Brain microvascular endothelial cell (primary cell): ENCODE measurements around the gene HAPLN2.

ENCODE experiments used
- DNase-seq: peaks from one replicate; pipeline ENCODE4 v3.0.0-alpha.2; 2020
- H3K27ac ChIP-seq: fragments of 250-450 bp; sonication (Bioruptor Pico); 2 replicates; pipeline ENCODE4 v1.5.1; 2020; ENCODE audit warnings: mild to moderate bottlenecking, moderate library complexity
- H3K27me3 ChIP-seq: fragments of 250-450 bp; sonication (Bioruptor Pico); replicated peaks from 2 replicates; pipeline ENCODE4 v1.5.1; 2020; ENCODE audit warnings: mild to moderate bottlenecking
- H3K36me3 ChIP-seq: fragments of 250-450 bp; sonication (Bioruptor Pico); replicated peaks from 2 replicates; pipeline ENCODE4 v1.5.1; 2020; ENCODE audit warnings: mild to moderate bottlenecking
- H3K4me3 ChIP-seq: 2 replicates; pipeline ENCODE4 v1.5.1; 2011; ENCODE audit warnings: low read depth, mild to moderate bottlenecking, control low read depth, low read length, moderate library complexity
- in situ Hi-C: cut with HindIII; loops from 2 replicates; pipeline ENCODE4 v1.10.0; 2017; ENCODE audit warnings: low sequenced_read_pairs, low pct_ligation_motif_present
- TF ChIP-seq, protein P1 (sequence below): IDR thresholded peaks from 2 replicates; pipeline ENCODE4 v1.5.1; 2011; ENCODE audit warnings: low read depth, mild to moderate bottlenecking, moderate library complexity, low read length, control low read depth, inconsistent platforms; ENCODE audit errors: missing control alignments

Gene HAPLN2

DNA sequence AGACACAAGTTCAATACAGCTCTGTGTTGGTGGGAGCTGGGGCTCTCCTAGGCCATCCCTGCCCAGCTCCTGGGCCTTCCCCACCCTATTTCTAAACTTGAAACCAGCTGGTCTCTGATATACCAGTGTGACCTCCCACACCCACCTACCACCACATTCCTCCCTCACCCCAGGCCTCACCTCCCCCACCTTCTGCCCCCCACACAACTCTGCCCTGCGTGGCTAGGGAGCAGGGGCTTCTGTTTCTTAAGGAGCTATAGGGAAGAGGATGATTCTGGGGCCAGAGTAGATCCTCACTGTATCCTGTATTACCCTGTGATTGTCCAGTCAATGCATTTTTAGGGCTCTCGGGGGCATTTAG, 41.5 kb downstream of the HAPLN2 start:
- Histone ChIP-seq H3K27ac (peak overlapping the region; percentile 65), H3K36me3 (no peaks in the 10 kb centered on the region), H3K27me3 (peaks cover 9% of the 10 kb centered on the region), H3K4me3 (peak overlapping the region; percentile 27)
- in situ Hi-C loops = no loop called here
- TF ChIP-seq, protein P1, sequence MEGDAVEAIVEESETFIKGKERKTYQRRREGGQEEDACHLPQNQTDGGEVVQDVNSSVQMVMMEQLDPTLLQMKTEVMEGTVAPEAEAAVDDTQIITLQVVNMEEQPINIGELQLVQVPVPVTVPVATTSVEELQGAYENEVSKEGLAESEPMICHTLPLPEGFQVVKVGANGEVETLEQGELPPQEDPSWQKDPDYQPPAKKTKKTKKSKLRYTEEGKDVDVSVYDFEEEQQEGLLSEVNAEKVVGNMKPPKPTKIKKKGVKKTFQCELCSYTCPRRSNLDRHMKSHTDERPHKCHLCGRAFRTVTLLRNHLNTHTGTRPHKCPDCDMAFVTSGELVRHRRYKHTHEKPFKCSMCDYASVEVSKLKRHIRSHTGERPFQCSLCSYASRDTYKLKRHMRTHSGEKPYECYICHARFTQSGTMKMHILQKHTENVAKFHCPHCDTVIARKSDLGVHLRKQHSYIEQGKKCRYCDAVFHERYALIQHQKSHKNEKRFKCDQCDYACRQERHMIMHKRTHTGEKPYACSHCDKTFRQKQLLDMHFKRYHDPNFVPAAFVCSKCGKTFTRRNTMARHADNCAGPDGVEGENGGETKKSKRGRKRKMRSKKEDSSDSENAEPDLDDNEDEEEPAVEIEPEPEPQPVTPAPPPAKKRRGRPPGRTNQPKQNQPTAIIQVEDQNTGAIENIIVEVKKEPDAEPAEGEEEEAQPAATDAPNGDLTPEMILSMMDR = no peak
- DNase-seq = no peak

DNA sequence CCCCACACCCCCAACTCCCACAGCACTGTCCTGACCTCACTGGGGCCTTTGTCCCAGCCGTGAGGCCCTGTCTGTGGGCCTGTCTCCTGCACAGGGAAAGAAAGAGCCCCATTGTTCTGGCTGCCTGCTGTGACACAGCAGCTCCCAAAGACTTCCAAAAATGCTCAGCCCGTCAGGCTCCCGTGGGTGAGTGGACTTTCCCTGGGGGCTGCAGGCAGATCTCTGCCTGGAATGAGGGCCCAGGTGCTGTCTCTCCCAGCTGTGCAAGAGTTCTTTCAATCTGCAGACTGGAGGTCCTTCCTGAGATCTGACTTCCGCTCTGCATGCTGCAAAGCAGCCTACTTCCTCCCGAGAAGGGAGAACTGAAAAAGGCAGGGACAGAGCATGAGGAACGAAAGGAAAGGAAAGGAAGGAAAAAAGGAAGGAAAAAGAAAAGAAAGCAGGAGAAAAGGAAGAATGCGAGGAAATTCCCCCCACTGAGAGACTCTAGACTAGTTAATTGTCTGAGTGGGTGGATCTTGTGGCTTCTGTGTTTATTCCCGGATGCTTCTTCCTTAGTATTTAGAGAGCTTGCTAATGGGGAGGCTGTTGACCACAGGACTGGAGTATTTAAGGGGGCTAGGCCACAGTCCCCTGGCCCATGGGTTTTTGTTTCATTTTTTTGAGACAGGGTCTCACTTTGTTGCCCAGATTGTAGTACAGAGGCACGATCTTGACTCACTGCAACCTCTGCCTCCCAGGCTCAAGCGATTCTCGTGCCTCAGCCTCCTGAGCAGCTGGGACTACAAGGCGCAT, 43.0 kb downstream of the HAPLN2 start:
- H3K36me3 ChIP-seq = no peaks in the 10 kb centered on the region
- H3K27ac ChIP-seq = peak overlapping the region; percentile 65
- no peaks in the 10 kb centered on the region for H3K27me3 ChIP-seq
- TF ChIP-seq, protein P1 = no peak
- in situ Hi-C loops = no loop called here
- peak; percentile 14 for DNase-seq
- H3K4me3 ChIP-seq = no peak overlapping the region

DNA sequence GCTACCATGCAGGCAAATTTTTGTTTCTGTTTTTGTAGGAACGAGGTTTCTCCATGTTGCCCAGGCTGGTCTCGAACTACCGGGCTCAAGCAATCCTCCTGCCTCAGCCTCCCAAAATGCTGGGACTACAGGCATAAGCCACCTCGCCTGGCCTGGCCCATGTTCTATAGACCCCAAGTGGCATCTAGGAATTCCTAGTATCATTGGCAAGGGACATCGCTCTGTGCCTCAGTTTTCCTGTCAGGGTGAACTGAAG, 43.5 kb downstream of the HAPLN2 start:
- in situ Hi-C loops = no loop called here
- DNase-seq = no peak
- Histone ChIP-seq H3K27me3 (no peaks in the 10 kb centered on the region), H3K36me3 (no peaks in the 10 kb centered on the region), H3K4me3 (no peak overlapping the region), H3K27ac (peak overlapping the region; percentile 65)
- TF ChIP-seq, protein P1 = no peak

DNA sequence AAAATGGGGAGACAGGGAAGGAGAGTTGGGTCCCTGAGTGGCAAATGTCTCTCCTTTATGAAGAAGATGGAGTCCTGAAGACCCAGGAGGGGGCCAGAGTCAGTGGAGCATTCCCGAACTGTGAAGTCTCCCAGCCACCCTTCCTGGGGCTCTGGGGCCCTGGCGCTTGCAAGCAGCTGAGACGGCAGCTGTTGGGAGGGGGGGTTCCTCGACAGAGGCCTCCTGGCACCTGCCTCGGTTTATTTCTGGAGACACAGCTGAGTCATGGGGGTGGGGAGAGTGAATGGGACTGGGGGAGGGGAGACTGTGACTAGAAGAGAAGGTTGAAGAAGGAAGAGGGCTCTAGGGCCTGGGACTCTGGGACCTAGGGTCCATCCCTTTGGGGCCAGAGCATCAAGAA, 44.0 kb downstream of the HAPLN2 start:
- no peak for DNase-seq
- TF ChIP-seq, protein P1 = no peak
- Histone ChIP-seq H3K27ac (no peak overlapping the region), H3K36me3 (no peaks in the 10 kb centered on the region), H3K27me3 (no peaks in the 10 kb centered on the region), H3K4me3 (no peak overlapping the region)
- in situ Hi-C loops = no loop called here

DNA sequence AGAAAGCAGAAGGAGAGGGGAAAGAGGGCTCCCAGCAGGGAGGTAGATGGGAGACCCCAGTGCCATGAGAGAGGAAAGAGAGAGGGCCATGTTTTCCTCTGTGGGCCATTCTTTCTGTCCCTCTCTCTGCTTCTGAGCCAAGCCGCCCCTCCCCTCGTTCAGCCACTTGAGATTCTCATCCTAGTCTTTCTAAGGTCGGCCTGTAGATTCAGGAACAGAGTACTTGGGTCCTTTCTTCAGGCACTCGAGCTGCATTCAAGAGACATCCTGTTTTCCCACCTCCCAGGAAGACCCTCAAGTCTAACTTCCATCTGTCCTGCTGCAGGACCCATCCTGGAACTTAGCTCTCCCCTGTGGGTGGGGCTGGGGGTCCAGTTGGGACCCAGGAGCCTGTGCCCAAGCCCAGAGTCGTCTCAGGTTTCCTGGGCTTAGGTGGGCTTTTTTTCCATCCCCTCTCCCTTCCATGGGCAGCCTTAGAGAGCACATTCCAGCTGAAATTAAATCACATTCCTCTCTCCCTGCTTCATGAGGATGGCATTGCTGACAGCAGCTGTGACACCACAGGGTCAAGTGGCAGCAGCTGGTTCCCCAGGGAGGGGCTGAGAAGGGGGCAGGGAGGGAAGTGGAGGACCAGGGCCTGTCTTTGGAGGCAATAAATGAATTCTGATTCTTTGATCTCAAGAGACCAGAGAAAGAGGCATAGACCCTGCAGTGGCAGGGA, 45.0 kb downstream of the HAPLN2 start:
- Histone ChIP-seq H3K4me3 (no peak overlapping the region), H3K36me3 (no peaks in the 10 kb centered on the region), H3K27ac (no peak overlapping the region), H3K27me3 (no peaks in the 10 kb centered on the region)
- no peak for DNase-seq
- in situ Hi-C loops = no loop called here
- TF ChIP-seq, protein P1 = no peak
